ENCODE measurements around the gene VAMP2.

Gene VAMP2

DNA sequence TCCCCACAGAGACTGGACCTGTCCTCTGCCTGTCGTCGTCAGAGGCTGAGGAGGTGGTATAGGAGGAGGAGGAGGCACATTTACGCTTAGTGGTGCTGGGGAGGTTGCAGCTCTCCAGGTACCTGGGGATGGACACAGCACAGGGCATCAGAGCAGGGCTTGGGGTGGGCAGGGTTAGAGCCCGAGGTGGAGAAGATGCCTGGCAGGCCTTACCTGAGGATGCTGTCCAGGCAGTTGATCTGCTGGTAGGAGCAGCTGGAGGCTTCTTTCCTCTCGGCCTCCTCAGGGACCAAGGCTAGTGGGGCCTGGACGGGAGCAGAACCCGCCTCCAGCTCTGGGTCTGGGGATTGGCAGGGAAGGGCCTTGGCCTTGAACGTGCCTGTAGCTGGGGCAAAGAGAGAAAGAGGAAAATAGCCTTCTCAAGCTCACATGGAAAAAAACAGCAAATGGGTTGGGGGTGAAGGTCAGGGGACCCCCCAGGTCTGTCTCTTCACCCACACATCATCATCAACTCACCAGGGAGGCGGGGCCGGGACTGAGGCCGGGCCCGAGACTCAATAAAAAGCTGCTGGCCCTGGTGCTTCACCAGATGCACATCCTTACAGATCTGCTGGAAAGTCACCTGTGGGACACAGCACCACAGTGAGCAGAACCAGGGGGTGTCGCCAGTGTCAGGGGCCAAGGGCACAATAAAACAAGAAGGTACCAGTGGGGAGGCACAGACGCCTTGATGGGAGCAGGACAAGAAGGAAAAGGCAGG is 16.2 kb downstream of the VAMP2 start:
- TF ChIP-seq TCF12 (IDR thresholded peaks at IDR 0.05; ENCODE audit: low read depth): no peak
- no peak for TF ChIP-seq ZBTB7A (IDR thresholded peaks at IDR 0.05; ENCODE audit: low read depth)
- TF ChIP-seq NFIC (IDR thresholded peaks at IDR 0.05): no peak
- TF ChIP-seq, protein P1, sequence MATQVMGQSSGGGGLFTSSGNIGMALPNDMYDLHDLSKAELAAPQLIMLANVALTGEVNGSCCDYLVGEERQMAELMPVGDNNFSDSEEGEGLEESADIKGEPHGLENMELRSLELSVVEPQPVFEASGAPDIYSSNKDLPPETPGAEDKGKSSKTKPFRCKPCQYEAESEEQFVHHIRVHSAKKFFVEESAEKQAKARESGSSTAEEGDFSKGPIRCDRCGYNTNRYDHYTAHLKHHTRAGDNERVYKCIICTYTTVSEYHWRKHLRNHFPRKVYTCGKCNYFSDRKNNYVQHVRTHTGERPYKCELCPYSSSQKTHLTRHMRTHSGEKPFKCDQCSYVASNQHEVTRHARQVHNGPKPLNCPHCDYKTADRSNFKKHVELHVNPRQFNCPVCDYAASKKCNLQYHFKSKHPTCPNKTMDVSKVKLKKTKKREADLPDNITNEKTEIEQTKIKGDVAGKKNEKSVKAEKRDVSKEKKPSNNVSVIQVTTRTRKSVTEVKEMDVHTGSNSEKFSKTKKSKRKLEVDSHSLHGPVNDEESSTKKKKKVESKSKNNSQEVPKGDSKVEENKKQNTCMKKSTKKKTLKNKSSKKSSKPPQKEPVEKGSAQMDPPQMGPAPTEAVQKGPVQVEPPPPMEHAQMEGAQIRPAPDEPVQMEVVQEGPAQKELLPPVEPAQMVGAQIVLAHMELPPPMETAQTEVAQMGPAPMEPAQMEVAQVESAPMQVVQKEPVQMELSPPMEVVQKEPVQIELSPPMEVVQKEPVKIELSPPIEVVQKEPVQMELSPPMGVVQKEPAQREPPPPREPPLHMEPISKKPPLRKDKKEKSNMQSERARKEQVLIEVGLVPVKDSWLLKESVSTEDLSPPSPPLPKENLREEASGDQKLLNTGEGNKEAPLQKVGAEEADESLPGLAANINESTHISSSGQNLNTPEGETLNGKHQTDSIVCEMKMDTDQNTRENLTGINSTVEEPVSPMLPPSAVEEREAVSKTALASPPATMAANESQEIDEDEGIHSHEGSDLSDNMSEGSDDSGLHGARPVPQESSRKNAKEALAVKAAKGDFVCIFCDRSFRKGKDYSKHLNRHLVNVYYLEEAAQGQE (IDR thresholded peaks at IDR 0.05; ENCODE audit: low read depth): no peak
- no peak for TF ChIP-seq RAD21 (IDR thresholded peaks at IDR 0.05; ENCODE audit: low read depth)
- no peak for TF ChIP-seq TEAD4 (IDR thresholded peaks at IDR 0.05)

- no peak for TF ChIP-seq TCF12 (IDR thresholded peaks at IDR 0.05; ENCODE audit: low read depth)
- TF ChIP-seq TEAD4 (IDR thresholded peaks at IDR 0.05): no peak
- no peak for TF ChIP-seq CREB1 (IDR thresholded peaks at IDR 0.05; ENCODE audit: low read depth)
- TF ChIP-seq FOXM1 (IDR thresholded peaks at IDR 0.05; ENCODE audit: borderline replicate concordance, low read depth): no peak
- no peak for TF ChIP-seq CEBPB (IDR thresholded peaks at IDR 0.05)
These were observed 16.9 kb downstream of the VAMP2 start for GRCh38 chr17:8145811-8146210.

GRCh38 chr17:8144401-8145231 is 18.1 kb downstream of the VAMP2 start:
- no peak for TF ChIP-seq YY1 (IDR thresholded peaks at IDR 0.05; ENCODE audit: low read depth)
- TF ChIP-seq TEAD4 (IDR thresholded peaks at IDR 0.05): no peak
- TF ChIP-seq, protein P2, sequence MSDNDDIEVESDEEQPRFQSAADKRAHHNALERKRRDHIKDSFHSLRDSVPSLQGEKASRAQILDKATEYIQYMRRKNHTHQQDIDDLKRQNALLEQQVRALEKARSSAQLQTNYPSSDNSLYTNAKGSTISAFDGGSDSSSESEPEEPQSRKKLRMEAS (IDR thresholded peaks at IDR 0.05): no peak
- no peak for TF ChIP-seq RAD21 (IDR thresholded peaks at IDR 0.05; ENCODE audit: low read depth)
- TF ChIP-seq CREB1 (IDR thresholded peaks at IDR 0.05; ENCODE audit: low read depth): no peak
- no peak for TF ChIP-seq TAF1 (IDR thresholded peaks at IDR 0.05; ENCODE audit: low read depth)
- TF ChIP-seq EGR1 (IDR thresholded peaks at IDR 0.05): no peak
- TF ChIP-seq FOXM1 (IDR thresholded peaks at IDR 0.05; ENCODE audit: borderline replicate concordance, low read depth): no peak
- TF ChIP-seq CEBPB (IDR thresholded peaks at IDR 0.05): no peak
- TF ChIP-seq ZBTB7A (IDR thresholded peaks at IDR 0.05; ENCODE audit: low read depth): no peak
- TF ChIP-seq EP300 (IDR thresholded peaks at IDR 0.05; ENCODE audit: borderline replicate concordance): no peak
- no peak for TF ChIP-seq USF1 (IDR thresholded peaks at IDR 0.05)
- TF ChIP-seq, protein P1 (IDR thresholded peaks at IDR 0.05; ENCODE audit: low read depth): no peak
- TF ChIP-seq NFIC (IDR thresholded peaks at IDR 0.05): no peak
- no peak for TF ChIP-seq TCF12 (IDR thresholded peaks at IDR 0.05; ENCODE audit: low read depth)

GRCh38 chr17:8143581-8144400 is 19.0 kb downstream of the VAMP2 start:
- TF ChIP-seq FOXM1 (IDR thresholded peaks at IDR 0.05; ENCODE audit: borderline replicate concordance, low read depth) (no peak), TAF1 (IDR thresholded peaks at IDR 0.05; ENCODE audit: low read depth) (no peak), CREB1 (IDR thresholded peaks at IDR 0.05; ENCODE audit: low read depth) (no peak), NFIC (IDR thresholded peaks at IDR 0.05) (no peak), YY1 (IDR thresholded peaks at IDR 0.05; ENCODE audit: low read depth) (no peak), TCF12 (IDR thresholded peaks at IDR 0.05; ENCODE audit: low read depth) (no peak), USF1 (IDR thresholded peaks at IDR 0.05) (no peak), EGR1 (IDR thresholded peaks at IDR 0.05) (no peak), ZBTB7A (IDR thresholded peaks at IDR 0.05; ENCODE audit: low read depth) (no peak), CEBPB (IDR thresholded peaks at IDR 0.05) (no peak), TEAD4 (IDR thresholded peaks at IDR 0.05) (no peak), RAD21 (IDR thresholded peaks at IDR 0.05; ENCODE audit: low read depth) (no peak)
- TF ChIP-seq, protein P1 (IDR thresholded peaks at IDR 0.05; ENCODE audit: low read depth): no peak
- TF ChIP-seq, protein P2 (IDR thresholded peaks at IDR 0.05): no peak
